Liver (tissue), 9 donors: ENCODE measurements around the gene HIPK3. TPM values are rescaled to one million over a fixed set of nuclear protein-coding genes. Genes with fewer than 3 reads are reported as not detected.

ENCODE experiments used
- DNase-seq: peaks from one replicate; pipeline ENCODE4 v3.0.0-alpha.2; 2017; ENCODE audit warnings: low spot score
- H3K27ac ChIP-seq, 2 donors: one replicate each; pipeline ENCODE4 v1.7.0; 2013; ENCODE audit warnings: inconsistent platforms in 2 of 2, low read length in 2 of 2, control low read depth in 1 of 2, low read depth in 1 of 2, mild to moderate bottlenecking in 1 of 2
- H3K27me3 ChIP-seq, 4 donors: one replicate each; pipeline versions ENCODE4 v1.6.1 to v1.7.0; 2013; ENCODE audit warnings: low read length in 3 of 4, inconsistent platforms in 1 of 4, mild to moderate bottlenecking in 1 of 4, moderate library complexity in 1 of 4; ENCODE audit not compliant: control insufficient read depth in 4 of 4, insufficient read depth in 4 of 4
- H3K36me3 ChIP-seq, 4 donors: one replicate each; pipeline versions ENCODE4 v1.6.1 to v1.7.0; 2013; ENCODE audit warnings: low read length in 3 of 4, mild to moderate bottlenecking in 3 of 4, low read depth in 1 of 4, moderate library complexity in 1 of 4; ENCODE audit not compliant: control insufficient read depth in 4 of 4, insufficient read depth in 3 of 4
- H3K4me1 ChIP-seq, 4 donors: one replicate each; pipeline versions ENCODE4 v1.6.1 to v1.7.0; 2013; ENCODE audit warnings: low read length in 3 of 4, mild to moderate bottlenecking in 3 of 4, moderate library complexity in 1 of 4; ENCODE audit not compliant: control insufficient read depth in 4 of 4, insufficient read depth in 4 of 4
- H3K4me3 ChIP-seq, 3 donors: one replicate each; pipeline versions ENCODE4 v1.6.1 to v1.7.0; 2013; ENCODE audit warnings: low read length in 3 of 3, control low read depth in 1 of 3, low read depth in 1 of 3, mild to moderate bottlenecking in 1 of 3
- H3K9ac ChIP-seq, 2 donors: one replicate each; pipeline ENCODE4 v1.7.0; 2013; ENCODE audit warnings: low read length in 2 of 2, mild to moderate bottlenecking in 2 of 2, moderate library complexity in 2 of 2, control low read depth in 1 of 2, low read depth in 1 of 2
- H3K9me3 ChIP-seq, 4 donors: one replicate each; pipeline versions ENCODE4 v1.6.1 to v1.7.0; 2013; ENCODE audit warnings: low read length in 3 of 4; ENCODE audit not compliant: control insufficient read depth in 4 of 4
- EGR1 ChIP-seq, 2 donors: IDR thresholded peaks; 2 replicates each; pipeline ENCODE4 v1.6.1; 2016 to 2018; ENCODE audit warnings: antibody characterized with exemption in 2 of 2, low read depth in 2 of 2
- FOXA1 ChIP-seq: IDR thresholded peaks from 2 replicates; pipeline ENCODE4 v1.6.1; 2016; ENCODE audit warnings: antibody characterized with exemption
- FOXA2 ChIP-seq: IDR thresholded peaks from 2 replicates; pipeline ENCODE4 v1.6.1; 2016; ENCODE audit warnings: antibody characterized with exemption
- GABPA ChIP-seq, 2 donors: IDR thresholded peaks in 1 of 2; conservative IDR thresholded peaks in 1 of 2; 2 replicates each; pipeline ENCODE4 v1.6.1; 2016; ENCODE audit warnings: antibody characterized with exemption in 2 of 2, mild to moderate bottlenecking in 1 of 2, moderate library complexity in 1 of 2
- HNF4A ChIP-seq, 2 donors: conservative IDR thresholded peaks; 2 replicates each; pipeline ENCODE4 v1.6.1; 2016; ENCODE audit warnings: antibody characterized with exemption in 2 of 2, mild to moderate bottlenecking in 2 of 2
- JUND ChIP-seq, 2 donors: IDR thresholded peaks; 2 replicates each; pipeline ENCODE4 v1.6.1; 2016; ENCODE audit warnings: antibody characterized with exemption in 2 of 2
- NR2F2 ChIP-seq: IDR thresholded peaks from 2 replicates; pipeline ENCODE4 v1.6.1; 2016; ENCODE audit warnings: antibody characterized with exemption
- RAD21 ChIP-seq, 2 donors: IDR thresholded peaks; 2 replicates each; pipeline ENCODE4 v1.6.1; 2016; ENCODE audit warnings: antibody characterized with exemption in 2 of 2, mild to moderate bottlenecking in 2 of 2
- RXRA ChIP-seq, 2 donors: IDR thresholded peaks; 2 replicates each; pipeline ENCODE4 v1.6.1; 2017 to 2018; ENCODE audit warnings: antibody characterized with exemption in 2 of 2, mild to moderate bottlenecking in 1 of 2
- SP1 ChIP-seq: IDR thresholded peaks from 2 replicates; pipeline ENCODE4 v1.6.1; 2018; ENCODE audit warnings: antibody characterized with exemption, mild to moderate bottlenecking
- TAF1 ChIP-seq: conservative IDR thresholded peaks from 2 replicates; pipeline ENCODE4 v1.6.1; 2016; ENCODE audit warnings: antibody characterized with exemption, mild to moderate bottlenecking
- YY1 ChIP-seq: IDR thresholded peaks from 2 replicates; pipeline ENCODE4 v1.6.1; 2016; ENCODE audit warnings: antibody characterized with exemption, mild to moderate bottlenecking
- WGBS: extraction: QIAGEN DNeasy Blood & Tissue Kit; methylation state at CpG from one replicate; pipeline ENCODE4 v1.1.7; 2013; 5-methylcytosine and 5-hydroxymethylcytosine counted together
- polyA plus RNA-seq, 2 donors: library from polyadenylated mRNA; stranded (reverse) in 1 of 2; unstranded in 1 of 2; fragments of 200-250 nt in 1 of 2; fragments of >200 nt in 1 of 2; fragmentation: Nextera tagmentation in 1 of 2; extraction: Ambion mirVana in 1 of 2; gene quantifications; one replicate each; pipeline versions ENCODE4 v1.2.1 to v1.2.3, GENCODE V29; 2013 to 2015
- total RNA-seq, 2 donors: library from RNA; depleted of rRNA; stranded (reverse); fragments of >200 nt; gene quantifications; one replicate each; pipeline ENCODE4 v1.2.3, GENCODE V29; 2014
- TF ChIP-seq, protein P1 (sequence below): IDR thresholded peaks from 2 replicates; pipeline ENCODE4 v1.6.1; 2016; ENCODE audit warnings: antibody characterized with exemption
- TF ChIP-seq, protein P2 (sequence below): IDR thresholded peaks from 2 replicates; pipeline ENCODE4 v1.6.1; 2016; ENCODE audit warnings: antibody characterized with exemption
- TF ChIP-seq, protein P3 (sequence below): fragments of 150-350 bp; IDR thresholded peaks from 2 replicates; pipeline ENCODE4 v1.5.1; 2017; ENCODE audit warnings: improper control_type of control experiment, low read depth, low read length; ENCODE audit not compliant: missing input control
- TF ChIP-seq, protein P4 (sequence below): IDR thresholded peaks from 2 replicates; pipeline ENCODE4 v1.6.1; 2016; ENCODE audit warnings: antibody characterized with exemption
- TF ChIP-seq, protein P5 (sequence below): IDR thresholded peaks from 2 replicates; pipeline ENCODE4 v1.6.1; 2016; ENCODE audit warnings: antibody characterized with exemption, mild to moderate bottlenecking
- donor health status: healthy.
- donor health status: healthy.
- donor health status: healthy.
- donor health status: healthy.
- donor health status: healthy.

HIPK3 gene
- total and polyA plus RNA-seq, 4 donors, result 12.0 to 67.5 (median 27.6) TPM

DNA sequence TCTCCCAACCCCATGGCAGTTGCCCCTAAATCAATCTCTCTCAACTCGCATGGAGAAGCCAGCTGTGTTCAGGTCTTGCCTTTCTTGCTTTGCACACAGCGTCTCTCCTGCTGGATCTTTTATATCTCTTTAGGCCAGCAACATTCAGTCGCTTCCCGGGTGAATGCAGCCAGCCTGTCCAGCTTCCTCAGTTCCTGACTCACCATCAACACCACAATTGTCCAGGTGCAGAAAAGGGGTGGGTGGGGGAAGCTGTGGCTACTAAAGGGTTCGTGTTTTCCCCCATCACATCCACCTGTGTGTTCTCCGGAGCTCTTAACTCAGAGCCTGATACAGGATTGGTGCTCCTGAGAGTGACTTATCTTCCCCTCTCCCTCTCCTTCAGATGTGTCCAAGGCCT, 116.5 kb downstream of the HIPK3 start:
- Histone ChIP-seq H3K9me3 (no peaks in the 10 kb centered on the region), H3K4me1 (peaks cover 9 to 18% (median 12%) of the 10 kb centered on the region in 4 donors), H3K36me3 (no peaks in the 10 kb centered on the region), H3K27ac (no peak overlapping the region), H3K27me3 (peaks cover 4 to 12% (median 8%) of the 10 kb centered on the region in 4 donors), H3K9ac (no peak overlapping the region), H3K4me3 (no peak overlapping the region)
- 73% methylated on average over 6 of the region's 6 CpGs for WGBS
- TF ChIP-seq HNF4A (conservative IDR thresholded peaks at IDR 0.05), result no peak
- TF ChIP-seq, protein P1, sequence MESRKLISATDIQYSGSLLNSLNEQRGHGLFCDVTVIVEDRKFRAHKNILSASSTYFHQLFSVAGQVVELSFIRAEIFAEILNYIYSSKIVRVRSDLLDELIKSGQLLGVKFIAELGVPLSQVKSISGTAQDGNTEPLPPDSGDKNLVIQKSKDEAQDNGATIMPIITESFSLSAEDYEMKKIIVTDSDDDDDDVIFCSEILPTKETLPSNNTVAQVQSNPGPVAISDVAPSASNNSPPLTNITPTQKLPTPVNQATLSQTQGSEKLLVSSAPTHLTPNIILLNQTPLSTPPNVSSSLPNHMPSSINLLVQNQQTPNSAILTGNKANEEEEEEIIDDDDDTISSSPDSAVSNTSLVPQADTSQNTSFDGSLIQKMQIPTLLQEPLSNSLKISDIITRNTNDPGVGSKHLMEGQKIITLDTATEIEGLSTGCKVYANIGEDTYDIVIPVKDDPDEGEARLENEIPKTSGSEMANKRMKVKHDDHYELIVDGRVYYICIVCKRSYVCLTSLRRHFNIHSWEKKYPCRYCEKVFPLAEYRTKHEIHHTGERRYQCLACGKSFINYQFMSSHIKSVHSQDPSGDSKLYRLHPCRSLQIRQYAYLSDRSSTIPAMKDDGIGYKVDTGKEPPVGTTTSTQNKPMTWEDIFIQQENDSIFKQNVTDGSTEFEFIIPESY, result no peak
- no peak for TF ChIP-seq FOXA2
- TF ChIP-seq, protein P2, sequence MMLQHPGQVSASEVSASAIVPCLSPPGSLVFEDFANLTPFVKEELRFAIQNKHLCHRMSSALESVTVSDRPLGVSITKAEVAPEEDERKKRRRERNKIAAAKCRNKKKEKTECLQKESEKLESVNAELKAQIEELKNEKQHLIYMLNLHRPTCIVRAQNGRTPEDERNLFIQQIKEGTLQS, result no peak
- TF ChIP-seq, protein P3, sequence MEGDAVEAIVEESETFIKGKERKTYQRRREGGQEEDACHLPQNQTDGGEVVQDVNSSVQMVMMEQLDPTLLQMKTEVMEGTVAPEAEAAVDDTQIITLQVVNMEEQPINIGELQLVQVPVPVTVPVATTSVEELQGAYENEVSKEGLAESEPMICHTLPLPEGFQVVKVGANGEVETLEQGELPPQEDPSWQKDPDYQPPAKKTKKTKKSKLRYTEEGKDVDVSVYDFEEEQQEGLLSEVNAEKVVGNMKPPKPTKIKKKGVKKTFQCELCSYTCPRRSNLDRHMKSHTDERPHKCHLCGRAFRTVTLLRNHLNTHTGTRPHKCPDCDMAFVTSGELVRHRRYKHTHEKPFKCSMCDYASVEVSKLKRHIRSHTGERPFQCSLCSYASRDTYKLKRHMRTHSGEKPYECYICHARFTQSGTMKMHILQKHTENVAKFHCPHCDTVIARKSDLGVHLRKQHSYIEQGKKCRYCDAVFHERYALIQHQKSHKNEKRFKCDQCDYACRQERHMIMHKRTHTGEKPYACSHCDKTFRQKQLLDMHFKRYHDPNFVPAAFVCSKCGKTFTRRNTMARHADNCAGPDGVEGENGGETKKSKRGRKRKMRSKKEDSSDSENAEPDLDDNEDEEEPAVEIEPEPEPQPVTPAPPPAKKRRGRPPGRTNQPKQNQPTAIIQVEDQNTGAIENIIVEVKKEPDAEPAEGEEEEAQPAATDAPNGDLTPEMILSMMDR, result no peak
- no peak for TF ChIP-seq YY1
- TF ChIP-seq FOXA1, result no peak
- TF ChIP-seq RAD21 (IDR thresholded peaks at IDR 0.05), result no peak
- no peak for TF ChIP-seq RXRA (IDR thresholded peaks at IDR 0.05)
- TF ChIP-seq NR2F2, result no peak
- TF ChIP-seq EGR1 (IDR thresholded peaks at IDR 0.05; ENCODE audit: low read depth in 2 of 2), result no peak
- no peak for TF ChIP-seq SP1
- TF ChIP-seq TAF1, result no peak
- no peak for TF ChIP-seq GABPA (IDR thresholded peaks at IDR 0.05 in 1 of 2, conservative IDR thresholded peaks at IDR 0.05 in 1 of 2)
- no peak for TF ChIP-seq JUND (IDR thresholded peaks at IDR 0.05)
- TF ChIP-seq, protein P4, sequence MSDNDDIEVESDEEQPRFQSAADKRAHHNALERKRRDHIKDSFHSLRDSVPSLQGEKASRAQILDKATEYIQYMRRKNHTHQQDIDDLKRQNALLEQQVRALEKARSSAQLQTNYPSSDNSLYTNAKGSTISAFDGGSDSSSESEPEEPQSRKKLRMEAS, result no peak
- TF ChIP-seq, protein P5, sequence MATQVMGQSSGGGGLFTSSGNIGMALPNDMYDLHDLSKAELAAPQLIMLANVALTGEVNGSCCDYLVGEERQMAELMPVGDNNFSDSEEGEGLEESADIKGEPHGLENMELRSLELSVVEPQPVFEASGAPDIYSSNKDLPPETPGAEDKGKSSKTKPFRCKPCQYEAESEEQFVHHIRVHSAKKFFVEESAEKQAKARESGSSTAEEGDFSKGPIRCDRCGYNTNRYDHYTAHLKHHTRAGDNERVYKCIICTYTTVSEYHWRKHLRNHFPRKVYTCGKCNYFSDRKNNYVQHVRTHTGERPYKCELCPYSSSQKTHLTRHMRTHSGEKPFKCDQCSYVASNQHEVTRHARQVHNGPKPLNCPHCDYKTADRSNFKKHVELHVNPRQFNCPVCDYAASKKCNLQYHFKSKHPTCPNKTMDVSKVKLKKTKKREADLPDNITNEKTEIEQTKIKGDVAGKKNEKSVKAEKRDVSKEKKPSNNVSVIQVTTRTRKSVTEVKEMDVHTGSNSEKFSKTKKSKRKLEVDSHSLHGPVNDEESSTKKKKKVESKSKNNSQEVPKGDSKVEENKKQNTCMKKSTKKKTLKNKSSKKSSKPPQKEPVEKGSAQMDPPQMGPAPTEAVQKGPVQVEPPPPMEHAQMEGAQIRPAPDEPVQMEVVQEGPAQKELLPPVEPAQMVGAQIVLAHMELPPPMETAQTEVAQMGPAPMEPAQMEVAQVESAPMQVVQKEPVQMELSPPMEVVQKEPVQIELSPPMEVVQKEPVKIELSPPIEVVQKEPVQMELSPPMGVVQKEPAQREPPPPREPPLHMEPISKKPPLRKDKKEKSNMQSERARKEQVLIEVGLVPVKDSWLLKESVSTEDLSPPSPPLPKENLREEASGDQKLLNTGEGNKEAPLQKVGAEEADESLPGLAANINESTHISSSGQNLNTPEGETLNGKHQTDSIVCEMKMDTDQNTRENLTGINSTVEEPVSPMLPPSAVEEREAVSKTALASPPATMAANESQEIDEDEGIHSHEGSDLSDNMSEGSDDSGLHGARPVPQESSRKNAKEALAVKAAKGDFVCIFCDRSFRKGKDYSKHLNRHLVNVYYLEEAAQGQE, result no peak
- no peak for DNase-seq
